Fibroblast of lung (primary cell): Measurements from ENCODE around the gene CCSER2. TPM values are rescaled to one million over a fixed set of nuclear protein-coding genes. Genes with fewer than 3 reads are reported as not detected.

Experiments
- DNase-seq, 2 donors: peaks; one replicate each; pipeline versions ENCODE4 v3.0.0 to v3.0.0-alpha.2; 2010; ENCODE audit warnings: low read depth in 2 of 2
- H2AFZ ChIP-seq: 2 replicates; pipeline ENCODE4 v1.5.1; 2012; ENCODE audit warnings: low read length, control low read depth, inconsistent platforms
- H3K27ac ChIP-seq: 2 replicates; pipeline ENCODE4 v1.5.1; 2011; ENCODE audit warnings: low read length, control low read depth; ENCODE audit not compliant: insufficient read depth
- H3K27me3 ChIP-seq: 2 replicates; pipeline ENCODE4 v1.5.1; 2011; ENCODE audit warnings: mild to moderate bottlenecking, low read length; ENCODE audit not compliant: control insufficient read depth, insufficient read depth
- H3K36me3 ChIP-seq: 2 replicates; pipeline ENCODE4 v1.5.1; 2011; ENCODE audit warnings: low read length; ENCODE audit not compliant: control insufficient read depth, insufficient read depth
- H3K4me1 ChIP-seq: 2 replicates; pipeline ENCODE4 v1.5.1; 2011; ENCODE audit warnings: low read length; ENCODE audit not compliant: control insufficient read depth, insufficient read depth; ENCODE audit errors: extremely low read depth
- H3K4me2 ChIP-seq: 2 replicates; pipeline ENCODE4 v1.5.1; 2011; ENCODE audit warnings: low read length, control low read depth; ENCODE audit not compliant: insufficient read depth; ENCODE audit errors: extremely low read depth
- H3K4me3 ChIP-seq, 4 experiments: fragments of 200-600 bp in 1 of 4; sonication (generic) in 1 of 4; replicated peaks in 1 of 4; 2 replicates each; pipeline ENCODE4 v1.5.1; 2011 to 2016; ENCODE audit warnings: low read length in 4 of 4, low read depth in 3 of 4, mild to moderate bottlenecking in 3 of 4, control low read depth in 2 of 4, inconsistent platforms in 1 of 4, mixed read lengths in 1 of 4; ENCODE audit not compliant: insufficient read depth in 1 of 4; ENCODE audit errors: control extremely low read depth in 1 of 4
- H3K79me2 ChIP-seq: 2 replicates; pipeline ENCODE4 v1.5.1; 2012; ENCODE audit warnings: mild to moderate bottlenecking, low read length, inconsistent platforms; ENCODE audit not compliant: control insufficient read depth, insufficient read depth
- H3K9ac ChIP-seq: 2 replicates; pipeline ENCODE4 v1.5.1; 2011; ENCODE audit warnings: mild to moderate bottlenecking, low read length, control low read depth; ENCODE audit not compliant: insufficient read depth
- H3K9me3 ChIP-seq: 2 replicates; pipeline ENCODE4 v1.5.1; 2012; ENCODE audit warnings: low read depth, low read length; ENCODE audit not compliant: control insufficient read depth, insufficient read depth
- H4K20me1 ChIP-seq: 2 replicates; pipeline ENCODE4 v1.5.1; 2011; ENCODE audit warnings: low read length; ENCODE audit not compliant: control insufficient read depth, insufficient read depth; ENCODE audit errors: extremely low read depth
- EZH2 ChIP-seq: IDR thresholded peaks from 2 replicates; pipeline ENCODE4 v1.5.1; 2012; ENCODE audit warnings: low read length, control low read depth, mild to moderate bottlenecking; ENCODE audit errors: missing control alignments
- polyA plus RNA-seq, 2 donors: library from polyadenylated mRNA; depleted of rRNA in 1 of 2; stranded (reverse) in 1 of 2; unstranded in 1 of 2; fragments of >200 nt; gene quantifications; 2 replicates each; pipeline ENCODE4 v1.2.1, GENCODE V29; 2011 to 2012; ENCODE audit warnings: missing spikeins in 1 of 2
- total RNA-seq: library from RNA; depleted of rRNA; stranded (reverse); fragments of >200 nt; gene quantifications from 2 replicates; pipeline ENCODE4 v1.2.1, GENCODE V29; 2014
- TF ChIP-seq, protein P1 (sequence below), 2 donors: IDR thresholded peaks in 1 of 2; conservative IDR thresholded peaks in 1 of 2; 1 replicate in 1 of 2; 2 replicates in 1 of 2; pipeline ENCODE4 v1.5.1; 2011 to 2012; ENCODE audit warnings: low read length in 2 of 2, control low read depth in 1 of 2, inconsistent platforms in 1 of 2, low read depth in 1 of 2, mild to moderate bottlenecking in 1 of 2

CCSER2 gene
- total and polyA plus RNA-seq, 2 donors (not counting 1 experiment from before 2014, with no cell fraction given), result 28.2 to 65.4 TPM

DNA sequence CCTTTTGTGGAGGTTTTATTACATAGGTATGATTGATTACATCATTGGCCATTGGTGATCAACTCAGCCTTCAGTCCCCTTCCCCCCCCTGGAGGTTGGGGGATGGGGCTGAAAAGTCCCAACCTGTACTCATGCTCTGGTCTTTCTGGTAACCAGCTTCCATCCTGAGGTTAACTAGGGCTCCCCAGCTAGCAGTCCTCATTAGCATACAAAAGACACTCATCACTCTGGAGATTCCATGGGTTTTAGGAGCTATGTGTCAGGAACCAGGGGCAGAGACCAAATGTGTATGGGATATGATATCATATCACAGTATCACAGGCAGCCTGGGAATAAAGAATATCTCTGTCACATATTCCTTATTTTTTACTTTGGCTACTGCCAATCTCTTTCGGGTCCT, 13.6 kb downstream of the CCSER2 start:
- TF ChIP-seq EZH2, result no peak
- TF ChIP-seq, protein P1, sequence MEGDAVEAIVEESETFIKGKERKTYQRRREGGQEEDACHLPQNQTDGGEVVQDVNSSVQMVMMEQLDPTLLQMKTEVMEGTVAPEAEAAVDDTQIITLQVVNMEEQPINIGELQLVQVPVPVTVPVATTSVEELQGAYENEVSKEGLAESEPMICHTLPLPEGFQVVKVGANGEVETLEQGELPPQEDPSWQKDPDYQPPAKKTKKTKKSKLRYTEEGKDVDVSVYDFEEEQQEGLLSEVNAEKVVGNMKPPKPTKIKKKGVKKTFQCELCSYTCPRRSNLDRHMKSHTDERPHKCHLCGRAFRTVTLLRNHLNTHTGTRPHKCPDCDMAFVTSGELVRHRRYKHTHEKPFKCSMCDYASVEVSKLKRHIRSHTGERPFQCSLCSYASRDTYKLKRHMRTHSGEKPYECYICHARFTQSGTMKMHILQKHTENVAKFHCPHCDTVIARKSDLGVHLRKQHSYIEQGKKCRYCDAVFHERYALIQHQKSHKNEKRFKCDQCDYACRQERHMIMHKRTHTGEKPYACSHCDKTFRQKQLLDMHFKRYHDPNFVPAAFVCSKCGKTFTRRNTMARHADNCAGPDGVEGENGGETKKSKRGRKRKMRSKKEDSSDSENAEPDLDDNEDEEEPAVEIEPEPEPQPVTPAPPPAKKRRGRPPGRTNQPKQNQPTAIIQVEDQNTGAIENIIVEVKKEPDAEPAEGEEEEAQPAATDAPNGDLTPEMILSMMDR (conservative IDR thresholded peaks at IDR 0.05 in 1 of 2, IDR thresholded peaks at IDR 0.05 in 1 of 2; ENCODE audit: low read depth in 1 of 2, low read length in 2 of 2), result no peak
- no peak overlapping the region for H3K4me3 ChIP-seq
- no peak overlapping the region for H3K4me2 ChIP-seq
- H3K9me3 ChIP-seq, result no peaks in the 10 kb centered on the region
- H3K36me3 ChIP-seq, result no peaks in the 10 kb centered on the region
- DNase-seq, result no peak
- H3K27ac ChIP-seq, result no peak overlapping the region
- peaks cover 1% of the 10 kb centered on the region for H4K20me1 ChIP-seq
- no peak overlapping the region for H3K9ac ChIP-seq
- peaks cover 44% of the 10 kb centered on the region for H3K79me2 ChIP-seq
- no peak overlapping the region for H2AFZ ChIP-seq
- H3K27me3 ChIP-seq, result no peaks in the 10 kb centered on the region
- H3K4me1 ChIP-seq, result peaks cover 2% of the 10 kb centered on the region

DNA sequence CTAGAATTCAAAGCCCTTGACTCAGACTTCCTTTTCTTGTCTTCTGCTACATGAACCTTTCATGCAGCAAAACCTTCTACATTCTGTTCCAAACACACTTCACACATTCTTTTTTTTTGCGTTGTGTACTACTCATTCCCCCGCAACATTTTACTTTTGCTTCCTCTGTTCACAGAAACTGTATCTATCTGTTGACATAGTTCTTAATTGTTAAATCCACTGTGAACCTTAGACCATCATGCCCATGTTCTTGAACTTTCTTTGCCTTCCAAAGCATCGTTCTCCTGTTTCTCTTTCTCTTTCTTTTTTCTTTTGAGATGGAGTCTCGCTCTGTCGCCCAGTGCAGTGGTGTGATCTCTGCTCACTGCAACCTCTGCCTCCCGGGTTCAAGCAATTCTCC, 14.2 kb downstream of the CCSER2 start:
- Histone ChIP-seq H2AFZ (no peak overlapping the region), H4K20me1 (peaks cover 1% of the 10 kb centered on the region), H3K9ac (no peak overlapping the region), H3K4me2 (no peak overlapping the region), H3K27me3 (no peaks in the 10 kb centered on the region), H3K27ac (no peak overlapping the region), H3K4me1 (peaks cover 2% of the 10 kb centered on the region), H3K36me3 (no peaks in the 10 kb centered on the region), H3K4me3 (no peak overlapping the region), H3K79me2 (peaks cover 42% of the 10 kb centered on the region), H3K9me3 (no peaks in the 10 kb centered on the region)
- no peak for DNase-seq
- no peak for TF ChIP-seq EZH2
- TF ChIP-seq, protein P1 (conservative IDR thresholded peaks at IDR 0.05 in 1 of 2, IDR thresholded peaks at IDR 0.05 in 1 of 2; ENCODE audit: low read depth in 1 of 2, low read length in 2 of 2), result no peak

DNA sequence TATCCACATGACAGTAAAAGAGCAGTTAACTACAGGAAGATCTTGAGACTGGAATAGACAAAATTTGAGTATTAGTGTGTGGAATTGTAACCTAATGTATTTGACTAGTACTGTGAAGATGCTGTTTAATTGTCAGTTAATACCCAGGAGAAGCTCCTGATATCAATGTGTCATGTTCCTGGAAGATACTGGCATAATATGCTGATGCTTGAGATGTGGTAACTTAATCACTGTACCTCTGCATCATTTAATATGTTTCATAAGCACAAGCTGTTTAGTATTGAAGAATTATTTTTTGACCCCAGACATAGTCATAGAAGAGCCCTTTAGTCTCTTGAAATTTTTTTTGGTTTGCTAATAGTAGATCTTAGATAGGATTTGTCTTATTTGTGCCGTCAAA, 15.4 kb downstream of the CCSER2 start:
- Histone ChIP-seq H3K4me1 (peaks cover 3% of the 10 kb centered on the region), H2AFZ (no peak overlapping the region), H3K4me2 (no peak overlapping the region), H3K9me3 (no peaks in the 10 kb centered on the region), H3K4me3 (no peak overlapping the region), H3K36me3 (no peaks in the 10 kb centered on the region), H3K9ac (no peak overlapping the region), H3K79me2 (peaks cover 37% of the 10 kb centered on the region), H3K27ac (no peak overlapping the region), H3K27me3 (no peaks in the 10 kb centered on the region), H4K20me1 (peaks cover 1% of the 10 kb centered on the region)
- TF ChIP-seq, protein P1 (conservative IDR thresholded peaks at IDR 0.05 in 1 of 2, IDR thresholded peaks at IDR 0.05 in 1 of 2; ENCODE audit: low read depth in 1 of 2, low read length in 2 of 2), result no peak
- no peak for TF ChIP-seq EZH2
- no peak for DNase-seq
